A549 (cell line): Measurements from ENCODE around the gene RPL23. TPM values are rescaled to one million over a fixed set of nuclear protein-coding genes. Genes with fewer than 3 reads are reported as not detected.

ENCODE experiments used
- ATAC-seq, 2 experiments: fragments of 200-7000 bp in 1 of 2; fragments of >200 bp in 1 of 2; cut with Nextera tagmentation in 1 of 2; cut with Tn5 transposase in 1 of 2; 3 replicates each; pipeline versions ENCODE4 v1.8.0 to v1.9.1; 2018 to 2020; ENCODE audit warnings: mild to moderate bottlenecking in 1 of 2, moderate library complexity in 1 of 2
- CTCF ChIA-PET: fragments of 300-600 bp; sonication (Branson Sonifier 250); formaldehyde crosslinking; extraction: SDS; loops from one replicate; lab custom pipeline; 2021; ENCODE audit warnings: antibody characterized with exemption, inconsistent platforms; lab: Yijun Ruan, JAX
- POLR2A ChIA-PET: fragments of 350-600 bp; formaldehyde crosslinking; extraction: SDS; loops from one replicate; lab custom pipeline; 2021; ENCODE audit warnings: antibody characterized with exemption, inconsistent platforms; lab: Yijun Ruan, JAX
- DNase-seq, 2 experiments: peaks; one replicate each; pipeline versions ENCODE4 v3.0.0 to v3.0.0-alpha.2; 2011 to 2016; ENCODE audit warnings: low read depth in 1 of 2, low spot score in 1 of 2
- FAIRE-seq: peaks from 2 replicates; lab custom pipeline; 2011; peaks lifted over from hg19 to GRCh38; lab: Jason Lieb, UNC
- H3K27ac ChIP-seq, 2 experiments: fragments of >200 bp; sonication (Bioruptor Twin); formaldehyde crosslinking; 3 replicates each; pipeline ENCODE4 v1.5.1; 2016 to 2017
- H3K4me1 ChIP-seq: fragments of >200 bp; sonication (Bioruptor Twin); formaldehyde crosslinking; 3 replicates; pipeline ENCODE4 v1.6.1; 2016
- H3K4me2 ChIP-seq: fragments of >200 bp; sonication (Bioruptor Twin); formaldehyde crosslinking; 3 replicates; pipeline ENCODE4 v1.6.1; 2016
- H3K4me3 ChIP-seq: fragments of >200 bp; sonication (Bioruptor Twin); formaldehyde crosslinking; 3 replicates; pipeline ENCODE4 v1.5.1; 2016
- H3K9me3 ChIP-seq: fragments of >200 bp; sonication (Bioruptor Twin); formaldehyde crosslinking; 3 replicates; pipeline ENCODE4 v1.6.1; 2016
- BHLHE40 ChIP-seq: IDR thresholded peaks from 2 replicates; pipeline ENCODE4 v1.6.1; 2012; ENCODE audit warnings: low read depth, low read length, inconsistent platforms
- CEBPB ChIP-seq, 2 experiments: fragments of >200 bp in 1 of 2; sonication (Bioruptor Twin) in 1 of 2; formaldehyde crosslinking in 1 of 2; IDR thresholded peaks; 2 replicates each; pipeline ENCODE4 v1.6.1; 2012 to 2016
- EHMT2 ChIP-seq: fragments of 200-600 bp; sonication (generic); IDR thresholded peaks from 2 replicates; pipeline ENCODE4 v1.6.1; 2016; ENCODE audit warnings: antibody characterized with exemption, low read depth, mild to moderate bottlenecking, moderate library complexity
- ESRRA ChIP-seq: fragments of 150-350 bp; IDR thresholded peaks from 2 replicates; pipeline ENCODE4 v1.6.1; 2014; ENCODE audit warnings: mild to moderate bottlenecking, low read length, borderline replicate concordance
- FOSL2 ChIP-seq, 2 experiments: fragments of 450-650 bp in 1 of 2; fragments of >200 bp in 1 of 2; sonication (Bioruptor Twin) in 1 of 2; formaldehyde crosslinking; IDR thresholded peaks; 2 replicates each; pipeline versions ENCODE4 v1.5.0 to v1.6.1; 2016 to 2020; ENCODE audit warnings: mild to moderate bottlenecking in 1 of 2, moderate library complexity in 1 of 2
- GATA3 ChIP-seq: IDR thresholded peaks from 2 replicates; pipeline ENCODE4 v1.6.1; 2012; ENCODE audit warnings: borderline replicate concordance
- HDAC2 ChIP-seq: fragments of 200-600 bp; sonication (generic); IDR thresholded peaks from 2 replicates; pipeline ENCODE4 v1.6.1; 2016
- HEYL ChIP-seq: fragments of 250-450 bp; sonication (Bioruptor Pico); IDR thresholded peaks from 2 replicates; pipeline ENCODE4 v1.8.0; 2021; ENCODE audit warnings: mild to moderate bottlenecking, moderate library complexity
- NFE2L2 ChIP-seq: fragments of 150-350 bp; conservative IDR thresholded peaks from 2 replicates; pipeline ENCODE4 v1.6.1; 2014; ENCODE audit warnings: low read length
- NPAS2 ChIP-seq: fragments of 250-450 bp; sonication (Bioruptor Pico); IDR thresholded peaks from 2 replicates; pipeline ENCODE4 v1.8.0; 2022; ENCODE audit warnings: mild to moderate bottlenecking, moderate library complexity, borderline replicate concordance
- NR3C1 ChIP-seq: fragments of >200 bp; sonication (Bioruptor Twin); formaldehyde crosslinking; IDR thresholded peaks from 3 replicates; pipeline ENCODE4 v1.6.1; 2017
- RCOR1 ChIP-seq: fragments of 150-350 bp; IDR thresholded peaks from 2 replicates; pipeline ENCODE4 v1.6.1; 2014; ENCODE audit warnings: antibody characterized with exemption, low read length, low read depth
- RNF2 ChIP-seq: fragments of 200-600 bp; sonication (generic); IDR thresholded peaks from 2 replicates; pipeline ENCODE4 v1.6.1; 2016; ENCODE audit warnings: low read depth, mild to moderate bottlenecking, antibody characterized with exemption, moderate library complexity, borderline replicate concordance
- SMC3 ChIP-seq: fragments of >200 bp; sonication (Bioruptor Twin); formaldehyde crosslinking; IDR thresholded peaks from 3 replicates; pipeline ENCODE4 v1.6.1; 2018; ENCODE audit warnings: inconsistent platforms
- SREBF2 ChIP-seq: fragments of 450-650 bp; IDR thresholded peaks from 2 replicates; pipeline ENCODE4 v1.6.1; 2014; ENCODE audit warnings: mild to moderate bottlenecking, moderate library complexity
- TFCP2L1 ChIP-seq: fragments of 250-450 bp; sonication (Bioruptor Pico); IDR thresholded peaks from 2 replicates; pipeline ENCODE4 v1.5.0; 2021; ENCODE audit warnings: mild to moderate bottlenecking
- ZC3H11A ChIP-seq: fragments of 450-650 bp; IDR thresholded peaks from 2 replicates; pipeline ENCODE4 v1.6.1; 2014; ENCODE audit warnings: antibody characterized with exemption, mild to moderate bottlenecking
- ZFP36 ChIP-seq: fragments of 450-650 bp; IDR thresholded peaks from 2 replicates; pipeline ENCODE4 v1.6.1; 2014; ENCODE audit warnings: borderline replicate concordance; ENCODE audit not compliant: partially characterized antibody
- ZNF302 ChIP-seq: fragments of 250-450 bp; sonication (Bioruptor Pico); IDR thresholded peaks from 2 replicates; pipeline ENCODE4 v1.9.0; 2021; ENCODE audit warnings: inconsistent platforms, mild to moderate bottlenecking, moderate library complexity
- ZSCAN20 ChIP-seq: fragments of 250-450 bp; sonication (Bioruptor Pico); IDR thresholded peaks from 2 replicates; pipeline ENCODE4 v1.8.0; 2022; ENCODE audit warnings: mild to moderate bottlenecking, moderate library complexity
- WGBS: methylation state at CpG from one replicate; pipeline ENCODE4 v1.1.6; 2017; ENCODE audit errors: missing lambda C conversion rate; 5-methylcytosine and 5-hydroxymethylcytosine counted together
- polyA minus RNA-seq: library from RNA; depleted of rRNA, polyadenylated mRNA; stranded (reverse); fragments of >200 nt; gene quantifications from 2 replicates; pipeline ENCODE4 v1.2.3, GENCODE V29; 2011; rRNA and poly(A)+ RNA removed
- polyA plus RNA-seq, 4 experiments: library from polyadenylated mRNA; depleted of rRNA in 3 of 4; stranded (reverse); fragments of >200 nt; fragmentation: RNase III in 1 of 4; extraction: RNeasy Plus Mini Kit Qiagen cat#74134 plus additional on column Dnase treatment in 1 of 4; gene quantifications; 2 replicates in 3 of 4; 3 replicates in 1 of 4; pipeline ENCODE4 v1.2.3, GENCODE V29; 2011 to 2017
- TF ChIP-seq, protein P1 (sequence below): IDR thresholded peaks from 2 replicates; pipeline ENCODE4 v1.6.1; 2012
- TF ChIP-seq, protein P2 (sequence below): fragments of >200 bp; sonication (Bioruptor Twin); formaldehyde crosslinking; IDR thresholded peaks from 3 replicates; pipeline ENCODE4 v1.5.1; 2016
- TF ChIP-seq, protein P3 (sequence below): fragments of 250-450 bp; sonication (Bioruptor Pico); IDR thresholded peaks from 2 replicates; pipeline ENCODE4 v1.5.0; 2020; ENCODE audit warnings: low read depth, mild to moderate bottlenecking, moderate library complexity
- TF ChIP-seq, protein P4 (sequence below): fragments of 150-350 bp; IDR thresholded peaks from 2 replicates; pipeline ENCODE4 v1.6.1; 2014; ENCODE audit warnings: low read depth, mild to moderate bottlenecking, low read length
- TF ChIP-seq, protein P5 (sequence below): fragments of >200 bp; sonication (Bioruptor Twin); formaldehyde crosslinking; IDR thresholded peaks from 3 replicates; pipeline ENCODE4 v1.6.1; 2016
- TF ChIP-seq, protein P6 (sequence below): fragments of 200-600 bp; sonication (generic); IDR thresholded peaks from 2 replicates; pipeline ENCODE4 v1.6.1; 2016; ENCODE audit warnings: antibody characterized with exemption, mild to moderate bottlenecking, moderate library complexity
- TF ChIP-seq, protein P7 (sequence below): IDR thresholded peaks from 2 replicates; pipeline ENCODE4 v1.6.1; 2012

The RPL23 gene
- polyA plus RNA-seq (2011; rRNA removed) (2,297 and 2,715 TPM in 2 replicates), polyA plus RNA-seq (2017; fragmentation: RNase III; extraction: RNeasy Plus Mini Kit Qiagen cat#74134 plus additional on column Dnase treatment) (2,814 to 3,171 TPM (median 2,969 TPM) in 3 replicates), polyA minus RNA-seq (307 and 414 TPM in 2 replicates)
- polyA plus RNA-seq (2012; cell fraction: cytosol; rRNA removed), result 1,824 and 2,393 TPM in 2 replicates
- polyA plus RNA-seq (2012; cell fraction: nucleus; rRNA removed), result 368 and 737 TPM in 2 replicates

DNA sequence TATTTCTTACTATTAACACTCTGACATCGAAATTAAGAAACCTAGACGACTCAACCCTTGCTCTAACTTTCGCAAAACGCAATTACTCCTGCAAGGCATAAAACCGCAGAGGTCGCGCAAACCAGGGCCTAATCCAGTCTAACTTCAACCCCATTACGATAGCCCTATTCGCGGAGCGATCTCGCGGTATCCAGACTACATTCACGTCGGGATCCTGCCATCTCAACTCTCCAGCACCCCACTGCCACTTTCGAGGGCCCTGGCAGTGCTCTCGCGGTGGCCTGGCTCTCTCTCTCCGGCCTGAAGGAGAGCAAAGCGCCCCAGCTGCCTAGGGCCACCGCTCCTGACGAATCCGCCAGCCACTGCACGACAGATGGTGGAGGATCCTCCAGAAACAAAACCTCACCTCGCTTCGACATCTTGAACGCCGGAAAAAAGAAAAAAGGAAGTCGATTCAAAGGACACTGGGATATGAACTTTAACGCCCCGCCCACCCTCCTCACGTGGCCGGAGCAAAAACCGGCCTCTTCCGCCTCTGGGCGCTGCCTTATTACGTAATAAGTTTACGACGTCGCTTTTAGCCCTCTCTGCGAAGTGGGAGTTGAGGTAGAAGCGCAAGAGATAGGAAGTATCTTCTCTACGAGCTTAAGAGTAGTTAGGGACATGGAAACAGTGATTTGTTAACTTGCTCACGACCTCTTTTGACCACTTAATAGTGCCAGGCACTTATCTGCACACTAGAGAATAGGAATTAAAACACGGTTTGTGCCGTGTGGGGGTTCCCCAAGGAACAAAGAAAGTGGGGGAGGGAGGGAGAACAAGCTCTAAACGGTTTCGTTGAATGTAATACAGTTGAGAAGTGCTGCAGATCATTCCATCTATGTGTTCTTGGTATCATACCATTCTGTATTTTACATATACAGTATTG lies at the start of gene RPL23:
Gene RPL23 (minus strand): TSS at position 430 of the 928 bp plus-strand sequence. CDS start 11 bp downstream, at position 419.
- ChIA-PET CTCF (interaction anchor here (0.7 to 1.7 kb wide), 10 partner anchors 9 to 299 kb away, joined by 3 to 8 read pairs (median 5); partner anchors contain the start of gene LASP1), POLR2A (interaction anchor here (0.6 to 4.5 kb wide), 18 partner anchors 10 to 315 kb away, joined by 3 to 83 read pairs (median 6); partner anchors contain the start of genes CWC25, FBXO47 and LASP1)
- Histone ChIP-seq H3K27ac (peak within 1 kb of the TSS; percentile 85 to 93), H3K4me1 (peaks cover 24% of the 10 kb centered on the region), H3K4me3 (peak within 1 kb of the TSS; percentile 87), H3K4me2 (peak within 1 kb of the TSS; percentile 94), H3K9me3 (no peaks in the 10 kb centered on the region)
- FAIRE-seq (peak; percentile 49), ATAC-seq (peak; percentile 91 to 95), DNase-seq (peak; percentile 93 to 99)
- 1% methylated on average over 48 of the region's 48 CpGs for WGBS
- no peak for TF ChIP-seq ESRRA
- TF ChIP-seq, protein P1, sequence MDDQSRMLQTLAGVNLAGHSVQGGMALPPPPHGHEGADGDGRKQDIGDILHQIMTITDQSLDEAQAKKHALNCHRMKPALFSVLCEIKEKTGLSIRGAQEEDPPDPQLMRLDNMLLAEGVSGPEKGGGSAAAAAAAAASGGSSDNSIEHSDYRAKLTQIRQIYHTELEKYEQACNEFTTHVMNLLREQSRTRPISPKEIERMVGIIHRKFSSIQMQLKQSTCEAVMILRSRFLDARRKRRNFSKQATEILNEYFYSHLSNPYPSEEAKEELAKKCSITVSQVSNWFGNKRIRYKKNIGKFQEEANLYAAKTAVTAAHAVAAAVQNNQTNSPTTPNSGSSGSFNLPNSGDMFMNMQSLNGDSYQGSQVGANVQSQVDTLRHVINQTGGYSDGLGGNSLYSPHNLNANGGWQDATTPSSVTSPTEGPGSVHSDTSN, result no peak
- TF ChIP-seq HDAC2, result peak; percentile 71; the same call in 1 of the 2 replicates
- TF ChIP-seq, protein P2, sequence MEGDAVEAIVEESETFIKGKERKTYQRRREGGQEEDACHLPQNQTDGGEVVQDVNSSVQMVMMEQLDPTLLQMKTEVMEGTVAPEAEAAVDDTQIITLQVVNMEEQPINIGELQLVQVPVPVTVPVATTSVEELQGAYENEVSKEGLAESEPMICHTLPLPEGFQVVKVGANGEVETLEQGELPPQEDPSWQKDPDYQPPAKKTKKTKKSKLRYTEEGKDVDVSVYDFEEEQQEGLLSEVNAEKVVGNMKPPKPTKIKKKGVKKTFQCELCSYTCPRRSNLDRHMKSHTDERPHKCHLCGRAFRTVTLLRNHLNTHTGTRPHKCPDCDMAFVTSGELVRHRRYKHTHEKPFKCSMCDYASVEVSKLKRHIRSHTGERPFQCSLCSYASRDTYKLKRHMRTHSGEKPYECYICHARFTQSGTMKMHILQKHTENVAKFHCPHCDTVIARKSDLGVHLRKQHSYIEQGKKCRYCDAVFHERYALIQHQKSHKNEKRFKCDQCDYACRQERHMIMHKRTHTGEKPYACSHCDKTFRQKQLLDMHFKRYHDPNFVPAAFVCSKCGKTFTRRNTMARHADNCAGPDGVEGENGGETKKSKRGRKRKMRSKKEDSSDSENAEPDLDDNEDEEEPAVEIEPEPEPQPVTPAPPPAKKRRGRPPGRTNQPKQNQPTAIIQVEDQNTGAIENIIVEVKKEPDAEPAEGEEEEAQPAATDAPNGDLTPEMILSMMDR, result no peak
- peak; percentile 82 to 93 for TF ChIP-seq CEBPB (IDR thresholded peaks at IDR 0.05)
- TF ChIP-seq ZNF302 (CRISPR knock-in tag), result no peak; the same call in 1 of the 2 replicates
- no peak for TF ChIP-seq EHMT2
- TF ChIP-seq RNF2, result no peak
- no peak for TF ChIP-seq FOSL2 (IDR thresholded peaks at IDR 0.05)
- TF ChIP-seq FOSL2 (CRISPR knock-in tag; IDR thresholded peaks at IDR 0.05), result peak; percentile 34; the same call in 1 of the 2 replicates
- TF ChIP-seq ZFP36, result no peak
- TF ChIP-seq NR3C1, result no peak
- TF ChIP-seq, protein P3, sequence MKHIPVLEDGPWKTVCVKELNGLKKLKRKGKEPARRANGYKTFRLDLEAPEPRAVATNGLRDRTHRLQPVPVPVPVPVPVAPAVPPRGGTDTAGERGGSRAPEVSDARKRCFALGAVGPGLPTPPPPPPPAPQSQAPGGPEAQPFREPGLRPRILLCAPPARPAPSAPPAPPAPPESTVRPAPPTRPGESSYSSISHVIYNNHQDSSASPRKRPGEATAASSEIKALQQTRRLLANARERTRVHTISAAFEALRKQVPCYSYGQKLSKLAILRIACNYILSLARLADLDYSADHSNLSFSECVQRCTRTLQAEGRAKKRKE (CRISPR knock-in tag), result peak; percentile 54; the same call in 1 of the 2 replicates
- no peak for TF ChIP-seq ZSCAN20
- TF ChIP-seq GATA3, result peak; percentile 28; the same call in 1 of the 2 replicates
- TF ChIP-seq NPAS2 (CRISPR knock-in tag), result no peak
- no peak for TF ChIP-seq ZC3H11A
- TF ChIP-seq, protein P4, sequence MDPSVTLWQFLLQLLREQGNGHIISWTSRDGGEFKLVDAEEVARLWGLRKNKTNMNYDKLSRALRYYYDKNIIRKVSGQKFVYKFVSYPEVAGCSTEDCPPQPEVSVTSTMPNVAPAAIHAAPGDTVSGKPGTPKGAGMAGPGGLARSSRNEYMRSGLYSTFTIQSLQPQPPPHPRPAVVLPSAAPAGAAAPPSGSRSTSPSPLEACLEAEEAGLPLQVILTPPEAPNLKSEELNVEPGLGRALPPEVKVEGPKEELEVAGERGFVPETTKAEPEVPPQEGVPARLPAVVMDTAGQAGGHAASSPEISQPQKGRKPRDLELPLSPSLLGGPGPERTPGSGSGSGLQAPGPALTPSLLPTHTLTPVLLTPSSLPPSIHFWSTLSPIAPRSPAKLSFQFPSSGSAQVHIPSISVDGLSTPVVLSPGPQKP, result no peak
- no peak for TF ChIP-seq RCOR1
- TF ChIP-seq, protein P5, sequence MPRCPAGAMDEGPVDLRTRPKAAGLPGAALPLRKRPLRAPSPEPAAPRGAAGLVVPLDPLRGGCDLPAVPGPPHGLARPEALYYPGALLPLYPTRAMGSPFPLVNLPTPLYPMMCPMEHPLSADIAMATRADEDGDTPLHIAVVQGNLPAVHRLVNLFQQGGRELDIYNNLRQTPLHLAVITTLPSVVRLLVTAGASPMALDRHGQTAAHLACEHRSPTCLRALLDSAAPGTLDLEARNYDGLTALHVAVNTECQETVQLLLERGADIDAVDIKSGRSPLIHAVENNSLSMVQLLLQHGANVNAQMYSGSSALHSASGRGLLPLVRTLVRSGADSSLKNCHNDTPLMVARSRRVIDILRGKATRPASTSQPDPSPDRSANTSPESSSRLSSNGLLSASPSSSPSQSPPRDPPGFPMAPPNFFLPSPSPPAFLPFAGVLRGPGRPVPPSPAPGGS, result peak; percentile 99
- TF ChIP-seq, protein P6, sequence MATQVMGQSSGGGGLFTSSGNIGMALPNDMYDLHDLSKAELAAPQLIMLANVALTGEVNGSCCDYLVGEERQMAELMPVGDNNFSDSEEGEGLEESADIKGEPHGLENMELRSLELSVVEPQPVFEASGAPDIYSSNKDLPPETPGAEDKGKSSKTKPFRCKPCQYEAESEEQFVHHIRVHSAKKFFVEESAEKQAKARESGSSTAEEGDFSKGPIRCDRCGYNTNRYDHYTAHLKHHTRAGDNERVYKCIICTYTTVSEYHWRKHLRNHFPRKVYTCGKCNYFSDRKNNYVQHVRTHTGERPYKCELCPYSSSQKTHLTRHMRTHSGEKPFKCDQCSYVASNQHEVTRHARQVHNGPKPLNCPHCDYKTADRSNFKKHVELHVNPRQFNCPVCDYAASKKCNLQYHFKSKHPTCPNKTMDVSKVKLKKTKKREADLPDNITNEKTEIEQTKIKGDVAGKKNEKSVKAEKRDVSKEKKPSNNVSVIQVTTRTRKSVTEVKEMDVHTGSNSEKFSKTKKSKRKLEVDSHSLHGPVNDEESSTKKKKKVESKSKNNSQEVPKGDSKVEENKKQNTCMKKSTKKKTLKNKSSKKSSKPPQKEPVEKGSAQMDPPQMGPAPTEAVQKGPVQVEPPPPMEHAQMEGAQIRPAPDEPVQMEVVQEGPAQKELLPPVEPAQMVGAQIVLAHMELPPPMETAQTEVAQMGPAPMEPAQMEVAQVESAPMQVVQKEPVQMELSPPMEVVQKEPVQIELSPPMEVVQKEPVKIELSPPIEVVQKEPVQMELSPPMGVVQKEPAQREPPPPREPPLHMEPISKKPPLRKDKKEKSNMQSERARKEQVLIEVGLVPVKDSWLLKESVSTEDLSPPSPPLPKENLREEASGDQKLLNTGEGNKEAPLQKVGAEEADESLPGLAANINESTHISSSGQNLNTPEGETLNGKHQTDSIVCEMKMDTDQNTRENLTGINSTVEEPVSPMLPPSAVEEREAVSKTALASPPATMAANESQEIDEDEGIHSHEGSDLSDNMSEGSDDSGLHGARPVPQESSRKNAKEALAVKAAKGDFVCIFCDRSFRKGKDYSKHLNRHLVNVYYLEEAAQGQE, result peak; percentile 96
- no peak for TF ChIP-seq BHLHE40
- peak; percentile 18; the same call in 1 of the 3 replicates for TF ChIP-seq SMC3
- peak; percentile 93 for TF ChIP-seq TFCP2L1
- TF ChIP-seq, protein P7, sequence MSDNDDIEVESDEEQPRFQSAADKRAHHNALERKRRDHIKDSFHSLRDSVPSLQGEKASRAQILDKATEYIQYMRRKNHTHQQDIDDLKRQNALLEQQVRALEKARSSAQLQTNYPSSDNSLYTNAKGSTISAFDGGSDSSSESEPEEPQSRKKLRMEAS, result peak; percentile 98
- no peak for TF ChIP-seq SREBF2
- no peak; the same call in 1 of the 2 replicates for TF ChIP-seq NFE2L2
- no peak for TF ChIP-seq HEYL (CRISPR knock-in tag)
